ENCODE results near the gene IL17RA.

IL17RA gene

DNA sequence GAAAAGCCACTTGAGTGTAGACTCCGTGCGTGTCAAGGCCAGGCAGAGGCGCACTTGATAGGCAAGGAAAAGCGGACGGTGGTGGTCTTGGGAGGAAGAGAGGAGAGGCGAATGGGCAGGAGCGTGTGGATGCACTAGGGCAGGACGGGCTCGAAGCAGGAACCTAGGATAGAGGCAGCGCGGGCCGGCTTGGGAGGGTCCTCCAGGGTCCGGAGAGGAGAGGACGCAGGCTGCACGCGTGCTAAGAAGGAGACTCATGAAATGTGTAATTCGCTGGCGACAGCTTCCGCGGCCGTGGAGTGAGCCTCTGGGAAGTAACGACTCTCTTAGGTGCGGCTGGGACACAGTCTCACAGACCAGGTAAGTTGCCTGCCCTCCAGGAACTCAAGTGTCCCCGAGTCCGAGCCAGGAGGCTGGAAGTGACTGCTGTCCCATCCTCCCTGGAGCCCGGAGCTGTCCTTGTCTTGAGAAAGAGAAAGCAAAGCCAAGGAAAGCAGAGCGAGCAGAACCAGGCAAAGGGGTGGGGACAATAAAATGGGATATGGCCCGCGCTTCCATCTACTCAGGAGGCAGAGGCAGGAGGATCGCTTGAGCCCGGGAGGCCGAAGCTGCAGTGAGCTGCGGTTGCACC is 874 bp upstream of the IL17RA start:
- DNase-seq = no peak

DNA sequence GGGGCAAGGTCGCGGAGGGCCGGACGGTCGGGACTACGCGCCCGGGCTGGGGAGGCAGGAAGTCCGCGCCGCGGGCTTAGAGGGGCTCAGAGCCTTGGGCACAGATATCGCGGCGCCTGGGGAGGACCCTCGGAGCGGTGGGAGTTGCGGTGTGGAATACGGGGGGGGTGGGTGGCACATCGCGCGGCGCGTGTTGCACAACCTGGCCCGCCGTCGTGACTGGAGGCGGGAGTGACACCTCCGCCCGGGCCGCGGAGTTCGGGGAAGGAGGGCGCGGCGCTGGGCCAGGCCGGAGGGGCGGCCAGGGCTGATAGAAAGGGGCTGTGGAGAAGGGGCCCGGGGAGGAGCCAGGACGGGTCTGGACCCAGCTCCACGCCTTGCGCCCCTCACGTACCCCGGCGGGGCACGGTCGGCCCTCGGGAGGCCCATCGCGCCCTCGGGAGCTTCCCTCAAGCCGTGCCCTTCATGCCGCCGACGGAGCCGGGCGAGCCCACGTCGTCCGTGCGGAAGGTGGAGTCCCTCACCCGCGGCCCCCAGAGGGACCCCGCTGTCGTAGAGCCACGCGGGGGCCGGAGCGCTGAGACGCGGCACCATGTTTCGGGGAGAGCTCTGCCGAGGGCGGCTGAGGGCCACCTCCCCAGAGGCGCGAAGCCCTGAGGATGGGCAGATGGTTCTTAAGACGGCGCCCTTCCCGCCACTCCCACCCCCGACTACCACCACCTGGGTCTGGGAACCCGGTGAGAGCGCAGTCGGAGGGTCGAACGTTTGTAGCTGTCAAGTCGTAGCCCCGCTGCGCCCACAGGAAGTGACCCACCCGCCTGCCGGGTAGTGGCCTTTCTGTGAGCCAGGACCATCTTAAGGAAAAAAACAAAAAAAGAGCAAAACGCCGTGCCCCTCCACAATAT is 729 bp downstream of the IL17RA start:
- DNase-seq = no peak

GRCh38 chr22:17086296-17086695 is 1.5 kb downstream of the IL17RA start:
- no peak for DNase-seq

DNA sequence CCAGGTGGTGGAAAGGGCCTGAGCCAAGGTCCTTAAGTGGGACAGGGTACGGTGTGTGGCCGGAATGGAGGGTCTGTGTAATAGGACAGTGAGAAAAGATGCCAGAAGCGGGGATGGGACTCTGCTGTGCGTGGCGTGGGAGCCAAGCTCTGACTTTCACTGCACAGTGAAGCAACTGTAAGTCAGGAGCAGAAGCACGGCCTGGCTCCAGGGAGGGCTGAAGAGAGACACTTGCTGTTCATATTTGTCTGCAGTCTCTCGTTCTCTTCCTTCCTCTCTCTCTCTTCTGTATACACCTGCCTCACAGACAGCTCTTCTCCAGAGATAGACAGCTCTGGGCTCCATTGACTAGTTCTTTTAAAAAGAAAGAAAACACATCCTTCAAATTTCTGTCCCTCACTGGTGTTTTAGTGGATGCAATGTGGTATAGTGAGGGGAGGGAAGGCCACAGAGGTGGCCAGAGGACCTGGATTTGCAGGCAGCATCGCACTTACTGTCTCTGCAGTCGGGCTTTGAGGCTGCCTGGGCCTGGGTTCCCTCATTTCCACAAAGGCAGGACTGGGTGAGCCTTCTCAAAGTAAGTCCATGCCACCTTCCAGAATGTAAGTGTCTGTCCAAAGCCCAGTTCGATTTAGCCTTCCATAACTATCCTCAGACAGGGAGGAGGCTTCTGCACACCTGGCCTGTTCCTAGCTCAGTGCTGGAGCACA is 2.1 kb downstream of the IL17RA start:
- no peak for DNase-seq

- peak; percentile 20 for DNase-seq
These were observed 2.8 kb downstream of the IL17RA start for GRCh38 chr22:17087498-17088131.

DNA sequence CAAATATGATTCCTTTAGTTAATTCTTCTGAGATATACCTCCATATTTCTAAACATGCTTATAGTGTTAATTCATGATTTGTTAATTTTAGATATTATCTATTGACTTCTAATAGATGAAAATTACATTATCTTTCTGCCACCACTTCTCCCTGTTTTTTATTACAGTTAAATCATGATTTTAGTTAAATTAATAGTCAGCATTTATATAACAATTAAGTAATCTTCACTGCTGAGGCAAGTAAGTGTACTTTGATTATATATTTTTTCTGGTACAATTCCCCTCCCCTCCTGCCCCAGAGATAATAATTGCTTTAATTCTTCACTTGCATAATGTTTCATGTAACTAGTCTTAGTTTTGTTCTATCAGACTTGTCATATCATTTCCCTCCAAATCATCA is 5.8 kb downstream of the IL17RA start:
- DNase-seq = no peak

- no peak for DNase-seq
These were observed 7.1 kb downstream of the IL17RA start for GRCh38 chr22:17091851-17092250.

- DNase-seq = no peak
These were observed 8.3 kb downstream of the IL17RA start for GRCh38 chr22:17093081-17093480.

DNA sequence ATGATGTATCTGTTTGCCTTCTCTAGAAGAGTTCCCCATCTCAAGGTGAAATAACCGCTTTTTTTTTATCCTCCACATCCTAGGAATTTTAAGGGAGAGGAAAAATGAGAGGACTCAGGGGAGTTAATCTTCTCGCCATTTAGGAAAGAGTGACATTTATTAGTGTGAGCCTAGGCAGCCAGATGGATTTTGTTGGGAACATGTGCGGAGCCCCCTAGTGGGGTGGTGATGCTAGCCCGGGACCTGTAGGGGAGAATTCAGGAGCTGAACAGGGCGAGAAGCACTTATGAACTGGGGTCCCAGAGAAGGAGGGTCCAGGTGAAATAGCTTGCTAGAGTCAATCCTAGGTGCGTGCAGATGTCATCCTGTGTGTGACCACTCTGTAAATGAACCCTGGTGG is 10.7 kb downstream of the IL17RA start:
- no peak for DNase-seq

DNA sequence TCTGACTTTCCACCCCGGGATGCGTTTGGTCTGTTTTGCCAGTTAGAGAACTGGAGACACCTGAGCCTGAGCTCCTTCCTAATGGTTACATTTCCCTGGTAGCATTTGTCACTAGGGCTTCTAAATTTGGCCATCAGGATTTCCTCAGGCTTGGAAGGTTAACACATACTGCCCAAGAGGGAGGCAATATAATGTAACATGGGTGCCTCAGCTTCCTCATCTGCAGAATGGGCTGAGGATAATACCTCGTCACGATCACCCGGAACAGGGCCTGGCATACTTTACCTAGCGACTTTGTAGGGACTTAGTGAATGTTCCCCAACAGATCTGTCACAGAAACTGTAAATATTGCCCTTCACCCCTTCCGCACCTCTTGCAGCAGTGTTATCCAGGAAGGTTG is 11.3 kb downstream of the IL17RA start:
- no peak for DNase-seq

- no peak for DNase-seq
These were observed 12.3 kb downstream of the IL17RA start for GRCh38 chr22:17097062-17097461.

- no peak for DNase-seq
These were observed 12.9 kb downstream of the IL17RA start for GRCh38 chr22:17097701-17098100.

GRCh38 chr22:17098379-17098819 is 13.6 kb downstream of the IL17RA start:
- no peak for DNase-seq

- DNase-seq = no peak
These were observed 15.8 kb downstream of the IL17RA start for GRCh38 chr22:17100621-17101020.

DNA sequence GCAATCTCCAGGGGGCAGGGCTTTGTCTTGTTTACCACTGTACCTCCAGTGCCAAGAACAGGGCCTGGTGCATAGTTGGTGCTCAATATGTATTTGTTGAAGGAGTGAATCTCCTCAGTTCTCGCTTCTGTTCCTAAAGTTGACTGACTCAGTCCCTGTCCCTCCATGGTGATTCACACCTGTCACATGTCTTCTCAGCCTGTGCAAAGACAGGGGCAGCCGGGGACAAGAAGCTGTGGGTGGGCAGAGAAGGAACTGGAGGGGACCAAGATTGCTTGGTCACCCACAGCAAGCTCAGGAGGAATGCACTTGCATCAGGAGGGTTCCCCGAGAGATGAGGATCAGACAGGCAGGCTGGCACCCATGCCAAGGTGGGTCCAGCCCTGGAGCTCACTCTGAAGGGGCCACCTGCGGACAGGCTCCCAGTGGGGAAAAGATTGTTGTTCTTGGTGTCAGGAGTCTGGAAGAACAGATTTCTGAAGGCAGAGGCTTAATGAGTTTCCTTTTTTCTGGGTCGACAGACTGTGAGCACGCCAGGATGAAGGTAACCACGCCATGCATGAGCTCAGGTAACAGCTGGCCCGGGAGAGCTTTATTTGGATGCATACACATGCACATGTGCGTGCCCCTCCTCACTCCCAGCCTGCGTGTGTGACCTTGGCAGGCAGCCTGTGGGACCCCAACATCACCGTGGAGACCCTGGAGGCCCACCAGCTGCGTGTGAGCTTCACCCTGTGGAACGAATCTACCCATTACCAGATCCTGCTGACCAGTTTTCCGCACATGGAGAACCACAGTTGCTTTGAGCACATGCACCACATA is 16.9 kb downstream of the IL17RA start:
- DNase-seq = no peak

- DNase-seq = no peak
These were observed 17.5 kb downstream of the IL17RA start for GRCh38 chr22:17102297-17102667.

- DNase-seq = no peak
These were observed 18.6 kb downstream of the IL17RA start for GRCh38 chr22:17103351-17103750.

DNA sequence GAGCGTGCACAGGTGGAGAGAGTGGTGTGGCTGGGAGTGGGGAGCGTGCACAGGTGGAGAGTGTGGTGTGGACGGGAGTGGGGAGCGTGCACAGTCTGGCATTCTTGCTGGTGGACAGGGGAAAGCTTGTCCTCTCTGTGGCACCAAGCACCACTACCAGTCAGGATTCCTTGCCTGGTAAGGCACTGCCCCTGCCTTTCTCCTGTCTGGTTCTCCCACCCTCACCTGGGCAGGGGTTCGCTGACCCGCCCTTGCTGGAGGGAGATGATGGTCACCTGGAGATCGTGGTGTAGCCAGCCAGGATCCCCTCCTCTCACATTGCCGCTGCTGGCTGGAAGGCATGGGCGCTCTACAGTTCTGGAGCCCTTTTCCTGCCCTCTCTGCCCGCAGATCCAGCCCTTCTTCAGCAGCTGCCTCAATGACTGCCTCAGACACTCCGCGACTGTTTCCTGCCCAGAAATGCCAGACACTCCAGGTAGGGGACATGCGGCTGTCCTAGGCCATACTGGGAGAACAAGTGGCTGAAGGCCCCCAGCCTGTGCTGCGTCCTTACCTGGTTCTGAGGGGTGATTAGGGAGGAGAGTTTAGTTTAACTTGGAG is 19.6 kb downstream of the IL17RA start:
- no peak for DNase-seq

DNA sequence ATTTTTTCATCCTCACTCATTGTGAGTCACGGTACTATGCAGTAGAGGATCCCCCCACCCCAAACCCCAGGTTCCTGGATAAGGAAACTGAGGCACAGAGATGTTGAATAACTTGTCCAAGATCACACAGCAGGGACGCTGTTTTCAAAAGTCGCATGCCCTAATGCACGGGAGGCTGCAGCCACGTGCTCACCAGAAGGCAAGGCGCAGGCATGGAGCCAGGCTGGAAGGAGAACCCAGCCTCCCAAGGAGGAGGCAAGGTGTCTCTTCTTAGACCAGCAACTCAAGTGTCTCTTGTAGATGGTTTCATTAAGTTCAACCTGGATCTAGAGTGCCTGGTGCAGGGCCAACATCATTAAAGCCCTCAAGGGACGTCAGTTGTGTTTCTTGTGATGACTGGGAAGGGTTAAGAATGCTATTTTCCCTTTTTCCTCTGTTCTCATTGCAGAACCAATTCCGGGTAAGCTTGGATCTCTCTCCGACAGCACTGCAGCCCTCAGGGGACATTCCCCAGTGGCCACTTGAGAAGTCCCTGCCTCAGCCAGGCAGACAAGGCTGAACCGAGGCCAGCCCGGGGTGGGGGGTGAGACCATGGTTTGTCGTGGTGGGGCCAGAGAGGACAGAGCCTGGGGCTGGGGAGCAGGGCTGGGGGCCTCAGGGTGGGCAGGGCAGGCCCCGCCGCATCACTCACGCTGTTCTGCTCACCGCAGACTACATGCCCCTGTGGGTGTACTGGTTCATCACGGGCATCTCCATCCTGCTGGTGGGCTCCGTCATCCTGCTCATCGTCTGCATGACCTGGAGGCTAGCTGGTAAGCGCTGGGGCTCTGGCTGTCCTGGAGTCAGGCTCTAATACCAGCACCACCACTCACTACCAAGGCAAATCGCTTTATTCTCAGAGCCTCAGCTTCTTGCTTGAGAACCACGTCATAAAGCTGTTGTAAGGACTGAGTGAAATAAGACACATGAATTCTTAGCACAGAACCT is 20.6 kb downstream of the IL17RA start:
- DNase-seq = no peak

GRCh38 chr22:17106161-17106784 is 21.5 kb downstream of the IL17RA start:
- DNase-seq = no peak
